ENCODE measurements around the gene USP2.

DNA sequence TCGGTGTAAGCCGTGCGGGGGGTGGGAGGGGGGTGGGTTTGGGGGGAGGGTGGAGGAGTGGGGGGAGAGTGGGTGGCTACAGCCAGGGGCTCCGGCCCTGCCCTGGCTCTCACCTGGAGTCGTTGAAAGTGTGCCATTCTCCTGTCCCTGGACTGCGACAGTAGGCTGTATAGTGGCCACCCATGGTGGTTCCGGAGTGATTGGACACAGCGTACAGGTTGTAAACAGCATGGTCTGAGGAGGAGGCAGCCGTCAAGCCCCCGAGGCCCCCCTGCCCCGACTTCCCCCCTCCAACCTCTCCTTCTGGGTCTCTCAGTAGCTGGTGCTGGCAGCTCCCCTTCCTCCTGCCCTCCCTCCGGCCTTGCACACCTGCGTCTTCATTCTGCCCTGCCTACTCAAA, 24.4 kb downstream of the USP2 start:
- no peak for TF ChIP-seq EZH2phosphoT487 (IDR thresholded peaks at IDR 0.05; ENCODE audit: borderline replicate concordance, low read depth, low read length)
- TF ChIP-seq, protein P1, sequence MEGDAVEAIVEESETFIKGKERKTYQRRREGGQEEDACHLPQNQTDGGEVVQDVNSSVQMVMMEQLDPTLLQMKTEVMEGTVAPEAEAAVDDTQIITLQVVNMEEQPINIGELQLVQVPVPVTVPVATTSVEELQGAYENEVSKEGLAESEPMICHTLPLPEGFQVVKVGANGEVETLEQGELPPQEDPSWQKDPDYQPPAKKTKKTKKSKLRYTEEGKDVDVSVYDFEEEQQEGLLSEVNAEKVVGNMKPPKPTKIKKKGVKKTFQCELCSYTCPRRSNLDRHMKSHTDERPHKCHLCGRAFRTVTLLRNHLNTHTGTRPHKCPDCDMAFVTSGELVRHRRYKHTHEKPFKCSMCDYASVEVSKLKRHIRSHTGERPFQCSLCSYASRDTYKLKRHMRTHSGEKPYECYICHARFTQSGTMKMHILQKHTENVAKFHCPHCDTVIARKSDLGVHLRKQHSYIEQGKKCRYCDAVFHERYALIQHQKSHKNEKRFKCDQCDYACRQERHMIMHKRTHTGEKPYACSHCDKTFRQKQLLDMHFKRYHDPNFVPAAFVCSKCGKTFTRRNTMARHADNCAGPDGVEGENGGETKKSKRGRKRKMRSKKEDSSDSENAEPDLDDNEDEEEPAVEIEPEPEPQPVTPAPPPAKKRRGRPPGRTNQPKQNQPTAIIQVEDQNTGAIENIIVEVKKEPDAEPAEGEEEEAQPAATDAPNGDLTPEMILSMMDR (conservative IDR thresholded peaks at IDR 0.05; ENCODE audit: low read length), result no peak

Measured in OCI-LY7 (cell line).